Jurkat, Clone E6-1 (cell line): ENCODE data around the gene TRMT2B. TPM values are rescaled to one million over a fixed set of nuclear protein-coding genes. Genes with fewer than 3 reads are reported as not detected.
"Not testable (repeated sequence)": the region's sequence is repeated elsewhere in the genome, so short reads cannot be mapped to it uniquely, and the experiment has no call there.

Source experiments
- DNase-seq: peaks from one replicate; pipeline ENCODE4 v3.0.0-alpha.2; 2011; ENCODE audit warnings: low read depth, low spot score
- H3K4me3 ChIP-seq: 2 replicates; pipeline ENCODE4 v1.5.1; 2011; ENCODE audit warnings: mild to moderate bottlenecking, low read length, control low read depth, moderate library complexity
- polyA plus RNA-seq: library from polyadenylated mRNA; unstranded; fragments of >200 nt; gene quantifications from one replicate; pipeline ENCODE4 v1.2.1, GENCODE V29; 2012; ENCODE audit warnings: missing spikeins; ENCODE audit not compliant: insufficient read length, insufficient read depth

The TRMT2B gene, protein sequence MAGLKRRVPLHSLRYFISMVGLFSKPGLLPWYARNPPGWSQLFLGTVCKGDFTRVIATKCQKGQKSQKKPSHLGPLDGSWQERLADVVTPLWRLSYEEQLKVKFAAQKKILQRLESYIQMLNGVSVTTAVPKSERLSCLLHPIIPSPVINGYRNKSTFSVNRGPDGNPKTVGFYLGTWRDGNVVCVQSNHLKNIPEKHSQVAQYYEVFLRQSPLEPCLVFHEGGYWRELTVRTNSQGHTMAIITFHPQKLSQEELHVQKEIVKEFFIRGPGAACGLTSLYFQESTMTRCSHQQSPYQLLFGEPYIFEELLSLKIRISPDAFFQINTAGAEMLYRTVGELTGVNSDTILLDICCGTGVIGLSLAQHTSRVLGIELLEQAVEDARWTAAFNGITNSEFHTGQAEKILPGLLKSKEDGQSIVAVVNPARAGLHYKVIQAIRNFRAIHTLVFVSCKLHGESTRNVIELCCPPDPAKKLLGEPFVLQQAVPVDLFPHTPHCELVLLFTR
- polyA plus RNA-seq, result 20.3 TPM

DNA sequence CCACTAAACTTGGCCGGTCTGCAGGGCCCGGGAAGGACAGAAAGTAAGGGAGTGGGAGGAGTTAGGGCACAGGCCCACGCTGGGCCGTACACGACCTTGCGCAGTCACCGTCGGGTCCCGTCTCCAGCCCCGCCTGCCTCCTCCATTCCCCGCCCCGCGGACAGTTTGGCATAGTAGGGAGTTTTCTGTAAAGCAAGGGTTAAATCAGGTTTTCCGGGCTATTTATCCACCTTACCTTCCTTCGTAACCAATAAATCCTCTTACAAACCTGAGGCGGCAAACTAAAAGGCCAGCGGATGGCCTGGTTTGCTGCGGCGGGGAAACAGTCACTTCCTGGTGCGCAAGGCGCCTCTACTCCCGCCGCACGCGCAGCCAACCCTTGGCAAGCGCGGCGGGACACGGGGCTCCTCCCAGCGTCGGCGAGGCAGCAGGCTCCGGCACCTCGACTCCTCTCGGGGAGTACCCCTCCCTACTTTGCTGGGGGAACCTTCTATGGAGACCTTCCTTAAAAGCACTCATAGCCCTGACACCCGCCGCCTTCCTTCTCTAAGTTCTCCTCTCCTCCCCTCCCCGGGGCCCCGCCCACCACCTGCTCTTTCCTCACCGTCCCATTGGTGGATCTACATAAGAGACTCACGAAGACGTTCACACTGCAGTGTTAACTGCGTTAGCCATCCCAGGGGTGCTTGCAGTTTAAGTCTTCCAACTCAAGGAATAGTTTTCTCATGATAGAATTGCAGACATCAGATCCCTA lies at the start of gene TRMT2B:
Gene TRMT2B, minus strand, starts transcription at position 563 of the 754 bp plus-strand sequence. CDS start 9,822 bp downstream, outside the sequence.
- H3K4me3 ChIP-seq, result peak within 1 kb of the TSS; percentile 79
- peak; percentile 81 for DNase-seq

DNA sequence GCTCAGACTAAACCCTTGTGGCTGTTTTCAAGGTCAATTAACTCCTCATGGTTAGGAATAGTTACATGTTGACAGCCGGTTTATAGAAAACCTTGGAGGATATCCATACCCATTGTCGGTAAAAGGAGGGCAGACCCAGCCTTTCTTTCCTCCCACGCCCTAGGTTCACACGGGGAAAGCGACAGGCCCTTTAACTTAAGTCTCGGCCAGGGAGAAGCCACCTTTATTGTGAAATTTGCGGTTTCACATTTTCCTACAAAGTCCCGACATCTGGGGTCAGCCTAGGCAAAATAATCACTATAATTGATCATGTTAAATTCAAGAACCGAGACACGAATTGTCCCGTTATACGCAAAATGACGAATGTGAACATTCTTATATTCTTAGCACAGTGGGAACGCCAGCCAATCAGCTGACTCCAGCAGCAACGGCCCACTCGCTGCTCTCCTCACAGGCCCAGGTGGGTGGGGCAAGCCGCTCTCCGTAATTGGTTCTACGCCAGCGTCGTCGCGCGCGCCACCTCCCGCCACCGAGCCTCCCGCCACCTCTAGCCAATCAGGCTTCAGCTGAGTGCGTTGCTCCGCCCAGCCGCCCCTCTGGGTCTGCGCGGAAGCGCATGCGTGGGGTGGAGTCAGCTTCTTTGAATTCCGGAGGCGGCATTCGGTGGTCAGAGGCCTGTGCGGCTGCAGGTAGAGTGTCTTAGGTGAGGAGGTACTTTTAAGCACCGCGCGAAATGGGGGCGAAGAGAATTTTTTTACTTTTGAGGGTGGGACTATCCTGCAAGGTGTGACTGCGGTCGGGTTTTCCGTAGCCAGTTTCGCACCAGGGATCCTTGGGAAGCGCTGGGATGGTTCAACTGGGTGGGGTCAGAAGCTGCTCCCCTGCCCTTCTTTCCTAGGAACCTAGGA lies 45.9 kb upstream of the TRMT2B start, which contains the start of gene CENPI:
Gene CENPI, plus strand, starts transcription at position 659 of the 908 bp plus-strand sequence. CDS start 2,867 bp downstream, outside the sequence.
- DNase-seq, result peak; percentile 86
- H3K4me3 ChIP-seq, result peak within 1 kb of the TSS; percentile 80

GRCh38 chrX:101091817-101092216 lies 39.9 kb upstream of the TRMT2B start:
- DNase-seq, result peak; percentile 9
- H3K4me3 ChIP-seq, result no peak overlapping the region

DNA sequence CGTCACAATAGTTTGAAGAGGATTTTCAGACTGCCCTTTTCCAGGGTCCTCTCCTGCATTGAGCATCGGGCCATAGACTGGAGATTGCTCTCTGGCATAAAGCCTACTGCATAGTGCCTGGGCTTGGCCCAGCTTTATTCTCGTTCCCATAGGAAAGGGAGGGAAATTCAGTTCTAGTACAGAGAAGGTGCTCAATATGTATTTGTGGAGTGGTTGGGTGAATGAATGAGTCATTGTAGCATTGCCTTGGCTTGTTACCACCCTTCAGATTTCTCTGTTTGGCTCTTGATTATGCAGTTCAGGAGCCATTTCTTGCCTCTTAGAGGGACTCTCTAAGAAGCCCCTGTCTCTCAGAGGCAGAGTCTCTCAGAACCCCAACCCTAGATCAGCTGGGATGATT lies 29.3 kb upstream of the TRMT2B start:
- H3K4me3 ChIP-seq, result no peak overlapping the region
- DNase-seq, result no peak

- H3K4me3 ChIP-seq, result no peak overlapping the region
- DNase-seq, result no peak
Measured at GRCh38 chrX:101080326-101081124, 28.6 kb upstream of the TRMT2B start.

GRCh38 chrX:101079736-101080270 lies 27.9 kb upstream of the TRMT2B start:
- H3K4me3 ChIP-seq, result no peak overlapping the region
- DNase-seq, result no peak

DNA sequence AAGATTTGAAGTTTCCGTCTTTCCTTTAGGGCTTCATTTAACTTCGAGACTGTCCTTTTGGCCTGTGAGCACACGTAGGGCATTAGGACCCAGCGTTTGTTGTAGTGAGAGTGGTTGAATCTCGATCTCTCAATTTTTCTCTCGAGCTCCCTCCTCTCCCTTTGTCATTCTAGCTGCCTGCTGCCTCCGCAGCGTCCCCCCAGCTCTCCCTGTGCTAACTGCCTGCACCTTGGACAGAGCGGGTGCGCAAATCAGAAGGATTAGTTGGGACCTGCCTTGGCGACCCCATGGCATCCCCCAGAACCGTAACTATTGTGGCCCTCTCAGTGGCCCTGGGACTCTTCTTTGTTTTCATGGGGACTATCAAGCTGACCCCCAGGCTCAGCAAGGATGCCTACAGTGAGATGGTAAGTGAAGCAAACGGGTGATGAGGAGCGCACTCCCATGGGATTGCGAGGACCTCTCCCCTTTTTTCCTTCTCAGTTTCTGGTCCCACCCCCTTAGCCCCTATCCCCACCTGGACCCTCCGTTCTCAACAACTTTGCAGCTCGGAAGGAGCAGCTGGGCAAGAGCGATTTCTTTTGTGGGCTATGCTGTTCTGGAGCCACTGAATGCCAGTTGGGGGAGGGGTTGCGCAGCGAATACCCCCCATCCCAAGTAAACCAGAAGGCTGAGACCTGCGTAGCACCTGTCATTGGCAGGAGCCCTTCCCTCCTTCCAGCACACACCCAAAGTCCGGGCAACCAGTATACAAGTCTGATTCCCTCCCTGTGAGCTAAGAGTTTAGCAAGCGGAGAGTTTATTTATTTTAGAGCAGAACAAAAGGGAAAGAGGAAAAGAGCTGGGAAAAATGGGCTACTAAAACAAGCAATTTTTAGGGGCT lies 27.0 kb upstream of the TRMT2B start, which contains the start of gene TMEM35A:
Gene TMEM35A, plus strand, starts transcription at position 164 of the 883 bp plus-strand sequence. Its CDS starts 124 bp downstream, at position 288.
- DNase-seq, result no peak
- no peak within 1 kb of the TSS for H3K4me3 ChIP-seq

DNA sequence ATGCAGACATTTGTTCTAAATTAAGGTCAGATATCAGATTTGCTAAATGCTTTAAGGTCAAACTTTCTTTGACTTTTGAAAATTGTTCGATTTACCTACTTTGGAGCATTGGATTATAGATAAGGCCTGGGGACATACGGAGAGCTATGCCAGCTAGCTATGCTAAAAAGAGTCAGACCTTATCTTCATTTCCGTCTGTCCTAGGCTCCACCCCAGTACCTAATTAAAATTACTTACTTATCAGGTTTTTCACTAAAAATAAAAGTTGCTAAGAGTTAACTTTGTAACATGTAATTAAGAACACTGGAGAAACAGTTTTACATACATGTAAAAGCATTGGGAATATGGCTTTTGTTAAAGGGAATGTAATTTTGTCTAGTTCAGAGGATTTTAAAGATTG lies 19.7 kb upstream of the TRMT2B start:
- no peak for DNase-seq
- H3K4me3 ChIP-seq, result no peak overlapping the region

DNA sequence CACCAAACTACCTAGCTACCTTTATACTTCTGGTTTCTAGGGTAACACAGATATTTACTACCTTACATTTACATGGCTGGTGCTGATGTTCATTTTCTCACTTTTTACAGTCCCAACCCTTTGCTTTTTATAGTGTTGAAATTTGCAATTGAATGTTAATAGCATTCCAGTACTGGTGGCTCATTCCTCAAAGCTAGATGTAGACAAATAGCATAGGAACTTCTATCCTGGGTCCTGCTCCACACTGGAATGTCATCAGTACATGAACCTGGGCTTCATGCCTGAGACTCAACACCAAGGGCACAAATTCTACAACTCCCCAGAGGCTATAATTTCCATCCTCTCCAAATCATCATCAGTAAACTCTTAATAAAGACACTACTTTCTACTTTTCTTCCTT lies 10.3 kb upstream of the TRMT2B start:
- no peak overlapping the region for H3K4me3 ChIP-seq
- no peak for DNase-seq

DNA sequence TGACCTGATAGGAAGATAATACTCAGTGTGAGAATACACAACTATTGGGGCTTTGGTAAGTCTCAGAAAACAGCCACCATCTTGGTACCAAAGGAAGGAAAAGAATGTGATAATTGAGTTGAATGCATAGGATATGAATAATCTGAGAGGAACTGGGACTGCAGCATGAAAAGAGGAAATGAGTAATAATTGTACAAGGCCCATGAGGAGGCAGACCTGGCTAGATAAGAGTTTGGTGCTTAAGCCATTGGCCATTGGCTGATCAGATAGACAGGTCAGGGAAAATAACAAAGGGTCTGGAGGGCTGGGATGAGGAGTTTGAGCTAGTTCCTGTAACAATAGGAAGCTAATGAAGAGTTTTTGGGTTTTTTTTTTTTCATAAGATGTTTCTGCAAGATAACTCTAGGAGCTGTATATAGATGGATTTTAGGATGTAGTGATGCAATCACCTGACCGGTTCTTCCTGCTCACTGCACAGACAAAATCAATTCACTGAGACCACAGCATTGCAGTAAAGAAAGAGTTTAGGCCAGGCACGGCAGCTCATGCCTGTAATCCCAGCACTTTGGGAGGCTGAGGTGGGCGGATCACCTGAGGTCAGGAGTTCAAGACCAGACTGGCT lies 5.3 kb upstream of the TRMT2B start:
- H3K4me3 ChIP-seq, result no peak overlapping the region
- no peak for DNase-seq

DNA sequence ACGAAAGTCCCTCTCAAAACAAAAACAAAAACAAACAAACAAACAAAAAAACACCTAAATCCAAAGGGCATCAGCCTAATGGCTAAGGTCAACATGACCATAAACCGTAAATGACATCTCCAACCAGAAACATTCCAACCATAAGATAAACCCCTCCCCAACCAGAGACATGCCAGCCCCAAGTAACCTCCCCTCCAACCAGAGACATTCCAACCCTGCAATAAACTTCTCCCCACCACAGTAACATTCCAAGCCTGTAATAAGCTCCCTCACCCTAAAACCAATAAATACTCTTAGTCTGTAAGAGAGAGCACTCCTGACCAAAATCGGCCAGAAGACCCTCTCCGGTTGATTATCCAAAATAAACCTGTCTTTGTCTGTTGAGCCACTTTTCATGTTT lies 4.6 kb upstream of the TRMT2B start:
- not testable (repeated sequence) for H3K4me3 ChIP-seq, DNase-seq

- DNase-seq, result no peak
- peak overlapping the region; percentile 79 for H3K4me3 ChIP-seq
Measured at GRCh38 chrX:101051153-101051548, 760 bp downstream of the TRMT2B start.

DNA sequence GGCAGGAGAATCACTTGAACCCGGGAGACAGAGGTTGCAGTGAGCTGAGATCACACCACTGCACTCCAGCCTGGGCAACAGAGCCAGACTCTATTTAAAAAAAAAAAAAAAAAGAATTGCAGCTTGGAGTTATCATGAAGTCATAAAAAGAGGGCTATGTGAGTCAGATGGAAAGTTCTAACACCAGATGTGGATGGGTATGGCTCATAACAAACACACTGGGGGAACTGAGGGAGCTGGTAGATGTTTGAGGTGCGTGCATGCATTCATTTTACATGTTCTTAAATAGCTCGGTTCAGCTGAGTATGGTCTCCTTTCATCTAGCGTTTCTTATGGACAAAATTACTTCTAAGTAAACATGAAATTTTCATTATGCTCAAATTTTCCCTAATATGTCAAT lies 11.7 kb downstream of the TRMT2B start:
- DNase-seq, result no peak
- no peak overlapping the region for H3K4me3 ChIP-seq

DNA sequence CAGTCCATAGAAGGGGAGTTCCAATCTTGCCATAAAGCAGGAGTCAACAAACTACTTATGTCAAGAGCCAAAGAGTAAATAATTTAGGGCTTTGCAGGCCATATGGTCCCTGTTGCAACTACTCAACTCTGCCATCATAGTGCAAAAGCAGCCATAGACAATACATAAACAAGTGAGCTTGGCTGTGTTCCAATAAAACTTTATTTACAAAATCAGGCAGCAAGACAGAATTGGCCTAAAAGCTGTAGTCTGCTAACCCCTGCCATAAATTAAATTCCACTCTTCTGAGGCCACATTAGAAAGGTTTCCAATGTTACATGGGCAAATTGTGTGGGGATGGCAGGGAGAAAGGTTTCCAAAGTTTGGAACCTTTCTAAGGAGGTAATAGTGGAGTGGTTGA lies 14.7 kb downstream of the TRMT2B start:
- DNase-seq, result no peak
- no peak overlapping the region for H3K4me3 ChIP-seq

DNA sequence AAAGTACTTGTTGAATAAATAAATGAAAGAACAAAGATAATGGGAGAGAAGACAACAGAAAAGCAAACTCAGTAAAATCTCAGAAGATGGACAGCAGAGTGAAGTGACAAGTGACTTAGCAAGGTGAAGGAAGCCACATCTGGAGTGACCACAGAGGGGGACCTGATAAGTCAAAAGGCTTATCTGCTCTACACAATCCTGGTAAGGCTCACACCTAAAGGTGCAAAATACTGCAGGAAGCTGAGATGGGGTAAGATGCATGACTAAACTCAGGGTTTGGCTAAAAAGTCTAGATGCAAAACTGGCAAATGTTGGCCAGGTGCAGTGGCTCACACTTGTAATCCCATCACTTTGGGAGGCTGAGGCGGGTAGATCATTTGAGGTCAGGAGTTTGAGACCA lies 22.2 kb downstream of the TRMT2B start:
- DNase-seq, result no peak

DNA sequence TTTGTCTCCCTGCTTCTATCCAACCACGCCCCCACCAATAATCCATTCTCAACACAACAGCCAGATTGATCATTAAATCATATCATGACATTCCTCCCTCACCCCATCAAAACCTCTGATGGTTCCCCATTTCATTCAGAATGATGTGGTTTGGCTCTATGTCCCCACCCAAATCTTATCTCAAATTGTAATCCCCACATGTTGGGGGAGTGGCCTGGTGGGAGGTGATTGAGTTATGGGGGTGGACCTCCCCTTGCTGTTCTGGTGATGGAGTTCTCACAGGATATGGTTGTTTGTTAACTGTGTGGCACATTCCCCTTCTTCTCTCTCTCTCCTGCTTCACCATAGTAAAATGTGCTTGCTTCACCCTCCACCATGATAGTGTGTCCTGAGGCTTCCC lies 23.3 kb downstream of the TRMT2B start:
- no peak for DNase-seq
- H3K4me3 ChIP-seq, result no peak overlapping the region

More for the DNA sequence above, 22.2 kb downstream of the TRMT2B start:
- H3K4me3 ChIP-seq, result no peak overlapping the region
